Left forelimb (tissue), 1 donor: ENCODE measurements around the gene KRTAP10-8.
"Not testable (repeated sequence)": the region's sequence is repeated elsewhere in the genome, so short reads cannot be mapped to it uniquely, and the experiment has no call there.

Experiments used
- DNase-seq: peaks from one replicate; pipeline ENCODE4 v3.0.0-alpha.2; 2018; ENCODE audit warnings: low spot score

The KRTAP10-8 gene

DNA sequence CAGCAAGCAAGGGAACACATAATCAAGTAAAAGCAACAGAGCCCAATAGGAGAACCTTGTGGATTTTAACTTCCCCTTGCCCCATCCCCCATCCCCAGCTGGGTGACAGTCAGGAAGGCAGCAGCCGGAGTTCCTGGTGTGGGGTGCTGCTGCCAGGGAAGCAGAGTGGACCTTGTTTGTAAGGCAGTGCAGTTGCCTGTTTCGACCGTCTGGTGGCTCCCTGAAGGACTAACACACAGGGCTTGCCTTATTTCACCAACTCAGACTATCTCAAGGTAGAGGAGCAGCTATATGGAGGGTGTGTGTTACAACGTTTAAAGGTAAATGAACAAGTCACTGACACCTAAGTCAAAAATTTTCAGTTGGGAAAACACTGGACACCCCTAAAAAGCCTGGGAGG, 6.6 kb downstream of the KRTAP10-8 start:
- DNase-seq, result no peak

DNA sequence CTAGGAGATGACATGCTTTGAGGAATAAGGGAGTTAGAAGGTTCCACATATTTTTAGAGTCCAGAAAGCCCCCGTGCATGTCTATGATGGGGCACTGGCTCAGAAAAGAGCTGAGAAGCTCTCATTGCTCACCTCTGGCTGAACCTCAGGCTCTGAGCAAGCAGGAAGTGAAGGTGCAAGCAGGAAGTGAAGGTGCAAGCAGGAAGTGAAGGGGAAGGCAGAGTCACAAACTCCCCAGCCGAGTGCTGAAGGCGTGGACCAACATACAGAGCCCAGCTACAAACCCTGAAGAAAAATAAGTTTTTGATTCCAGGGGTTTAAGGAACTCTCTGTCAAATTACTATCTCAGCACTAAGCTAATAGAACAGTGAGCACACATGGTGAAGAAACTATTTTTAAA, 7.0 kb downstream of the KRTAP10-8 start:
- DNase-seq, result no peak

DNA sequence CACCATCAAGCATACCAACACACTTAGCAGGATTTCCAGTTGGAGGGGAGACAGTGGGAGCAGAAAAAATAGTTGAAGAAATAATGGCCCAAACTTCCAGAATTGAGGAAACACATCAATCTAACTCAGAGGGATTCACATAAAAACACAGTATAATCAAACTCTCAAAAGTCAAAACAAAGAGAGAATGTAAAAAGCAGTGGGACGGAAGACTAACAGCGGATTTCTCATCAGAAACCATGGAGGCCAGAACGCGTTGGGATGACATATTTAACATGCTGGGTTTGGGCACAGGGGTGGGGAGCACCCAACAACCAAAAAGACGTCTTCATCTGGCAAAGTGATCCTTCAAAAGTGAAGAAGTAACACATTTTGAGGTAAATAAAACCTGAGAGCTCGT, 8.0 kb downstream of the KRTAP10-8 start:
- no peak for DNase-seq

- no peak for DNase-seq
Observed at GRCh38 chr21:44623575-44623974, 11.7 kb downstream of the KRTAP10-8 start.

DNA sequence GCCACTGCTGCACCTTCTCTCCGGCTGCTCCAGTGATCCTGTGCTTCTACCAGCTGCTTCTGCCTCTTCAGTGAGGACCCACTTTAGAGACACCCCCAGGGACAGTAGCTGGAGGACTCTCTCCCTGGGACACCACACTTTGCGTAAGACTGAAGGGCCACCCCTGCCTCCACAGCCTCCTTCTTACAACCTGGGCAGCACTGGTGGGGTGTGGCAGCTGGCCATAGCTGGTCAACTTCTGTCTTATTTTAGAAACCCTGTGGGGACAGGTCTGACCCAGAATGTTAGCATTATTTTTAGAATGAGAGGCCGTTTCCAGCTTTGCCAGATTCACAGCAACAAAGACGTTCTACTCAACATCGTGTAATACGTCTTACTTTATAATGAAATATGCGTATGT, 13.9 kb downstream of the KRTAP10-8 start:
- no peak for DNase-seq

- DNase-seq, result no peak
Observed at GRCh38 chr21:44626262-44626661, 14.4 kb downstream of the KRTAP10-8 start.

DNA sequence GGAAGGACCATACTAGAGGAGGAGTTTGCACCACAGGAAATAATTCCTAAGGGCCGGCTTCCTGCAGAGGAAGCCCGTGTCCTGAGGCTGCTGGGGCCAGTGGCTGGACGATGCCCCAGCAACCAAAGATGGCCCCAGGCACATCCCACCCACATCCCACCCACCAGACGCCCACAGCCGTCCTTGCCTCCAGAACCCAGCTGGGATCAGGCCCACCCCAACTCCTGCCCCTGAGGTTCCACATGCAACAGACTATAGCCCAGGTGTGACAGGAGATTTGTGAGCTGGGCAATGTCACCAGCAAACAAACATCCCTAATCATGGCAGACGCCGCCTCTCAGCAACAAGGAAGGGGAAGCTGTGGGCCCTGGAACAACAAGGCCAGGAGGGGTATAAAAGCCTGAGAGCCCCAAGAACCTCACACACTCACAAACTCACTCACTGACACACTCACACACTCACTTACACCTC, 14.8 kb downstream of the KRTAP10-8 start, which contains the start of gene KRTAP10-9:
Gene KRTAP10-9 (plus strand): TSS at position 421 of the 471 bp plus-strand sequence. CDS start 79 bp downstream, outside the sequence.
- no peak for DNase-seq

- DNase-seq, result not testable (repeated sequence)
Observed at GRCh38 chr21:44627181-44627822, 15.4 kb downstream of the KRTAP10-8 start.

DNA sequence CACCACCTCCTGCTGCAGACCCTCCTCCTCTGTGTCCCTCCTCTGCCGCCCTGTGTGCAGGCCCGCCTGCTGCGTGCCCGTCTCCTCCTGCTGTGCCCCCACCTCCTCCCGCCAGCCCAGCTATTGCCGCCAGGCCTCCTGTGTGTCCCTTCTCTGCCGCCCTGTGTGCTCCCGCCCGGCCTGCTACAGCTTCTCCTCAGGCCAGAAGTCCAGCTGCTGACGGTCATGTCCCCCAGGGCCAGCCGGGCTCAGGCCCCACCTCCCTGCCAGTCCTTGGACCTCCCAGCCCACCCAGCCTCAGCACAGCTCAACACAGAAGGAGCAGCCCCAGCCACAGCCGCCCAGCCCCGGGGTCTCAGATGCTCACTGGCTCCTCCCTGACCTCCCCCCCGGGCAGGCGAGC, 16.0 kb downstream of the KRTAP10-8 start:
- not testable (repeated sequence) for DNase-seq

DNA sequence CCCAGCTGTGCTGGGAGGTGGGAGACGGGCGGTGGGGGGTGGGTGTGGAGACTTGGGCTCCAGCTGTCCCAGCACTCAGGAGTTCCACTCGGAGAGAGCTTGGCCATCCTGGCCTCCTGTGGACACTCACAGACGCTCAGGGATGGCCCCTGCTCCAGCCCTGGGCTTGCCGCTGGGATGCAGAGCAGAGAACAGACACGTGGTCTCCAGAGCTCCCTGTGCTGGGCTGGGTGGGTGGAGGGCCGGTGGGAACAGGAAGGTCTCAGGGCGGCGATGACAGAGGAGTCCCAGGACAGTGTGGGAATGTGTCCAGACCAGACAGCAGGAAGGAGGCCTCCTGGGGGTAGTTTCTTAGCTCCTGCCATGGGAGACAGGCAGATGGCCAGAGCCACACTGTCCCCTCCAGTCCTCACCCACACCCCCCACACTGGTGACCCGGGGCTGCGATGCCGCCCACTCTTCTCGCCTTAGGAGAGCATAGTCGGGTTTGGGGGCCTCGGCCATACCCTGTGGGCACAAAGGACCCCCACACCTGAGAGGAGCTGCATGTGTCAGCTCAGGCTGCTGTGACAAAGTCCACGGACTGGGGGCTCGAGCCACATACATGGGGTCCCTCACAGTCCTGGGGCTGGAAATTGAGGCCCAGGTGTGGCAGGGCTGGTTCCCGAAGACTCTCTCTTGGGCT, 17.0 kb downstream of the KRTAP10-8 start:
- no peak for DNase-seq

GRCh38 chr21:44630440-44630839, 18.6 kb downstream of the KRTAP10-8 start:
- no peak for DNase-seq

DNA sequence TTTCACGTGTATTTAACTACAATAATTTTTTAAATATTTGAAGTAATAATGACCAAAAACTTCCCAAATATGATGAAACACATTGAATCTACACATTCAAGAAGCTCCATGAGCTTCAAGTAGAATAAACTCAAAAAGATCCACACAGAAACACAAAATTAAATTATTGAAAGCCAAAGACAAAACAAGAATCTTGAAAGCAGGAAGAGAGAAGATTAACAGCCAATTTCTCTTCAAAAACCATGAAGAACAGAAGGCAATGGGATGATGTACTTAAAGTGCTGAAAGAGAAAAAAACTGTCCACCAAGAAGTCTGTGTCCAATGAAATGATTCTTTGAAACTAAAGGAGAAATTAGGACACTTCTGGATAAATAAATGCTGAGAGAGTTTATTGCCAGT, 20.2 kb downstream of the KRTAP10-8 start:
- DNase-seq, result no peak

DNA sequence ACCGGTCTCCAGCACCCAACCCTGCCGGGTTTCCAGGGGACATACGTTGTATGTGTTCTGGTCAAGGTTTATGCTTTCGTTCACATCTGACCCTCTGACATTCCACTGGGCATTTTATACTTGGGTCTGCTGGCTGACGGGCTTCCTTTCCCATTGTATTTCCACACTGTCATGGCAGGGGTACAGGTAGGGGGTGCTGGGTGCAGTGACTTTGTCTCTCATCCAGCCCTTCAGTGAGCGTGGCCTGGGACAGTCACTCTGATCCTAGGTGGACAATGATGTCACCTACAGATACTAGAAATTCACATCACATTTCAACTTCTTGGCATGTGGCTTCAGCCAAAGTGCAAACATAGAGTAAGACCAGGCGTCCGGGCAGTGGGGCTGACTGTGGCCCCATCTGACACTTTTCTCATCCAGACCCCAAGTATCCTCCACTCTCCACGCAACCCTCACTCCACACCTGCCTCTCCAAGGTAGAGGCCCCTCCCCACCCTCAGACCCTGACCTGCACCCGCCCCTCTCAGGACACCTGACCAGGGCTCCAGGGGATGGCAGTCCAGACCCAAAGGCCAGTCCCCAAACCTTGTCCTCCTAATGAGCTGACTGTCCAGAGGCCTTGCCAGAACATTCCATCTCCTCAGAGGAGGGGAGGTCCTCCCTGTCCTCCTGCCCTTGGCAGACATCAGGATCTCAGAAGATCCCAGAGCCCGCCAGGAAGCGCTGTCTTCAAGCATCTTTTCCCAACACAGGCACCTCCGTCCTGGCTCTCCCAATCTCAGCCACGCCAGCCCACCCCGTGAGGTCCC, 24.5 kb downstream of the KRTAP10-8 start:
- no peak for DNase-seq

GRCh38 chr21:44637018-44637850, 25.4 kb downstream of the KRTAP10-8 start, which contains the start of gene KRTAP10-10:
Gene KRTAP10-10, plus strand, starts transcription at chr21:44637356. Its CDS starts 62 bp downstream, at chr21:44637418.
- DNase-seq, result no peak

- not testable (repeated sequence) for DNase-seq
Observed at GRCh38 chr21:44637851-44638348, 26.0 kb downstream of the KRTAP10-8 start.

DNA sequence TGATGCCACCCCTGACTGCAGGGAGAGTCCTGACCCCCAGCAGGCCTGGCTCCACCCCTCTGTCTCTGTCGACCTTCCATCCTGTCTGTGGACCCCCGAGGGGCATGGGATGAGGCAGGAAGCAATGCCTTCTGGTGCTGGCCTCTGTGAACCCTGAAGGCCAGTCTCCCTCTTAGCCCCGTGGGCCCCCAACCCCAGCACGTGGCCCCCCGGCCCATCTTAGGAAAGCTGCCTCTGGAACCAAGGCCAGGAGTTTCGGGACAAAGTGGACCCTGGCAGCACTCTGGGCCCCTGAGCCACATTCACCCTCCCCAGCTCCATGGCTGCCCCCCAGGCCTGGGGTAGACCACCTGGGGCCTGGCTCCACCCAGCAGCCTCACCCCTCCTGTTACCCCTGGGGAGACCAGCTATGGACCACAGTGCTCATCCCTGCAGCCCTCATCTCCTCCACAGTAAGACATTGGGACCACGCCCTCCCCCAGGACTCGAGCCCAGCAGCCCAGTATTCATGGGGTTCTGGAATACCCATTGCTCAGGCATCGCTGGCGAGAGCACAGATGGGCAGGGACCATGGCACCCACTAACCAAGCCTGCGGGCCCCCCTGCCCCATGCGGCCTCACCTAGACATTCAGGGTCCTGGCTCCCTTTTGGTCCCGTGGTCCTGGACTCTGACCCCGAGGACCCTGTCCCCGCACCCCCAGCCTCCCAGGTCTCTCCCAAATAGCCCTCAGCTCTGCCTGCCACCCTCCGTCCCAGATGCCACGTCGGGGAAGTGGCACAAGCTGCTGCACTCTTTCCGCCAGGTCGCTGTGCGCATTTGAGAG, 26.8 kb downstream of the KRTAP10-8 start:
- not testable (repeated sequence) for DNase-seq

- no peak for DNase-seq
Observed at GRCh38 chr21:44639331-44639655, 27.4 kb downstream of the KRTAP10-8 start.

- no peak for DNase-seq
Observed at GRCh38 chr21:44640761-44641160, 28.9 kb downstream of the KRTAP10-8 start.

DNA sequence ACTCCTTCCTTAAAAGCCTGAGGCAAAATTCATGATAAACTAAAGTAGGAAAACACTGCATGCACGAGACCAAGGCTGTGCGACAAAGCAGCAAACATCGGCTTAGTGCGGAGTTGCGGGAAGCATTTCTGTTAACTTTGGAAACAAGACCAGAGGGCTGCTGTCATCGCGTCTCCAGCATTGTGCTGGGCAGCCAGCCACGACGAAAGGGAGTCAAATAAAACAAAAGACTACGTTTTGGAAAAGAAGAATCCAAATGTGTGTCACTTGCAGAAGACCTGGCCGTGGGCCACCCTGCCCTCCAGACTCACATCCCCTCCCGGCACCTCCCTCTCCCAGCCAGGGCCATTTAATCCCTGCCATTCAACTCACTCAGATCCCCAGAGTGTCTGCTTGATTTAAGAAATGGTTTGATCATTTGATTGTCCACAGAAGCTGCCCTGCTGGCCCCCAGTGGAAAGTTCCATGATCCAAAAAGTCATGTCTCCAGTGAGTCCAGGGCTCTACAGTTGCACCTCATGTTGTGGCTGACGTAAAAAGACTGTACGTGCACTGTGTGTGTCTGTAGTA, 31.9 kb downstream of the KRTAP10-8 start:
- no peak for DNase-seq

DNA sequence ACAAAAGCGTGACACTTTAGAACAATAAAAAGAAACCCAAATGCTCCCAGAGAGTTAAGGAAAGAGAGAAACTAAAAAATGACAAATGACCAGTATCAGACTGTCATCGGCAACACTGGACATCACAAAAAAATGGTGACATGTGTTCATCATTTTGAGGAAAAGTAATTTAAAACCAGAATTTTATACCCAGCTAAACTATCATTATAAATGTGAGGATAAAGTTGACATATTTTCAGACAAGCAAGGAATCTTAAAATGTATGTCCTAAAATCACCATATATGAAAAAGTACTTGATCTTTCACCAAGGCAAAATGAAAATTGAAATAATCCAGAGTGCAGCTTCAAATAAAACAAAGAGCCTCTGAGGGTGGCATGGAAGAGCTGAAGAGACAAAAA, 33.0 kb downstream of the KRTAP10-8 start:
- no peak for DNase-seq
